Measurements from ENCODE around the gene FAM222A.
A peak's percentile ranks its signal among the peaks of the same experiment; 100 is the strongest.

FAM222A gene

DNA sequence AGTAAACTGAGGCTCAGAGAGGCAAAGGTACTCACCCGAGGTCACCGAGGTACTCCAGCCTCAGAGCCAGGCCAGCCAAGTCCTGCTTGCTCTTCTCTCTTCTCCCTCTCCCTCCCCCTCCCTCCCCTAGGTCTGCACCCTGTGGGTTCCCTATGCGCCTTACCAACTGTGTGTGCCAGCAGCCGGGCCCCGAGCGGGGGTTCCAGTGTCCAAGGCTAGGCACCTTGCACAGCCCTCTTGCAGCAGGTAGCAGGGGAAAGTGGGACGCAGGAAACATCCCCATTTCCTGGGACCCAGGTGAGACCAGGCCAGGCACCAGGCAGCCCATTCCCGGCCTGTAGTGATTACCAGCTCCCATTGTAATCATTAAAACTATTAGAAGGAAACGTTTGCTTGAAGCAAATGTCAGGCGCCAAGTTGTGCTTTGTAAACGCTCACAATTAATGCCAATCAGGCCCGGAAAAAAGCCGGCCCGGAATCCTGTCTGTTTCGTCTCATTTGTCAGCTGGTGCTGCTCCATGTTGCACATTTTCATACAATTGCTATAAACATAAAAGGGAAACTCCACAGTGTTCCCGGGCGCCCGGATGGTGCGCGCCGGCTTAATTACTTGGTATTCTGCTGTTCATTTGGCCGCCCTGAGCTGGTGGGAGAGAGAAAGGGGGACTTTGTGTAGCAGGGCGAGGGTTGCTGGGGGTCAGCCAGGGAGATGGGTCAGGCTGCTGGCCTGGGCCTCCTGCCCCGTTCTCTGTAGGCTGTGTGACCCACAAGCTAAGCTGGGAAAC, 11.9 kb downstream of the FAM222A start:
- H3K27ac ChIP-seq (ENCODE audit: insufficient read depth, low read depth, low read length, poor library complexity, severe bottlenecking): no peak overlapping the region
- H3K9me3 ChIP-seq (ENCODE audit: control insufficient read depth, low read length): no peaks in the 10 kb centered on the region
- 83 to 85% methylated on average over 24 of the region's 24 CpGs for WGBS, 2 experiments
- peaks cover 10% of the 10 kb centered on the region for H3K27me3 ChIP-seq (ENCODE audit: control insufficient read depth, insufficient read depth, low read length, poor library complexity, severe bottlenecking)
- peaks cover 41% of the 10 kb centered on the region for H3K4me1 ChIP-seq (ENCODE audit: control insufficient read depth, insufficient read depth, low read length)
- H3K4me3 ChIP-seq (ENCODE audit: insufficient read depth, low read depth, low read length): no peak overlapping the region
- H3K36me3 ChIP-seq (ENCODE audit: control insufficient read depth, insufficient read depth, low read length): no peaks in the 10 kb centered on the region

DNA sequence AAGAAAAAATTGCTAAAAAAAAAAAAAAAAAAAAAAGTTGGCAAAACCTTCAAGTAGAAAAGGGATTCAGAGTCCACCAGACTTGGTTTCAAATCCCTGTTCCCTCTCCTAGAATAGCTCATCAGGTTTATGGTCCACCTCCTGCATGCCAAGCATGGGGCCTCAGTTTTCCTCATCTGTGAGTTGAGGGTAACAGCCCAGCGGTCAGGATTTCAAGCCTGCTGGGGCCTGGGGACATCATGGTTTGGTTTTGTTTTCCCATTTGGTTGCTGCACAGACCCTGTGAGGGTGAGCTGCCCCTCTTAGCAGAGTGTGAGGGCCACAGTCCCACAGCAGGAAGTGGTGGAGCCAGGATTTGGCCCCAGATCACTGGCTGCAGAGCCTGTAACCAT, 12.5 kb downstream of the FAM222A start:
- H3K27me3 ChIP-seq (ENCODE audit: control insufficient read depth, insufficient read depth, low read length, poor library complexity, severe bottlenecking): peaks cover 9% of the 10 kb centered on the region
- WGBS, 2 experiments: 91 to 95% methylated on average over 1 of the region's 1 CpG
- no peak overlapping the region for H3K27ac ChIP-seq (ENCODE audit: insufficient read depth, low read depth, low read length, poor library complexity, severe bottlenecking)
- peaks cover 39% of the 10 kb centered on the region for H3K4me1 ChIP-seq (ENCODE audit: control insufficient read depth, insufficient read depth, low read length)
- H3K4me3 ChIP-seq (ENCODE audit: insufficient read depth, low read depth, low read length): no peak overlapping the region
- no peaks in the 10 kb centered on the region for H3K36me3 ChIP-seq (ENCODE audit: control insufficient read depth, insufficient read depth, low read length)
- H3K9me3 ChIP-seq (ENCODE audit: control insufficient read depth, low read length): no peaks in the 10 kb centered on the region

GRCh38 chr12:109726511-109727038, 12.9 kb downstream of the FAM222A start:
- H3K4me1 ChIP-seq (ENCODE audit: control insufficient read depth, insufficient read depth, low read length): peaks cover 39% of the 10 kb centered on the region

DNA sequence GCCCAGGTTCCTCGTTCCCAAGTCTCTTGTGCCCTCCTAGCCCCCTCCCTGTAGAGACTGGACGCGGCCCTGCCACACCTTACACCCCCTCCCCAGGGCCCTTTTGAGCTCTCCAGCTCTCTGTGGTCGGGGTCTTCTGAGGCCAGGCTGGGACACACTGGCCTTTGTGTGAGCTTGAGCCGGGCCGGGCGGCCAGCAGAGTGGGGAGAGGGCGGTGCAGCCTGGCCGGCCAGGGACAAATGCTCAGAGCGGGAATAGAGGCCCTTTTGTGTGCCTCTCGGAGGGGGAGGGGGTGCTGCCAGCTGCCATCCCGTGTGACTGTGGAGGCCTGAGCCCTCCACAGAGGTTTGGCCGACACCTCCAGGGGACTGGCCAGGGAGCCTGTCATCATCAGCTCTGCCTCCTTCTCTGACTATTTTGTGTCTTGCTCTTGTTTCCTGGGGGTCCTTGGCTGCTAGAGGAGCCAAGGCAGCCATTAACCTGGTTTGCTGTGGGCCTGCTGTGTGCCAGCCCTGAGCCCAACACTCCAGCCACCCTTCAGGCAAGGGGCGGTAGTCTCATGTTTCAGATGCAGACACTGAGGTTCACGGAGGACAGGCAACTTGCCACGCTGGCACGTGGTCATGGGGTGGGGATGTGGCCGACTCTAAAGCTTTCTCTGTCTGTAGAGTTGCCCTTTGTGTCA, 13.6 kb downstream of the FAM222A start:
- H3K27me3 ChIP-seq (ENCODE audit: control insufficient read depth, insufficient read depth, low read length, poor library complexity, severe bottlenecking): no peaks in the 10 kb centered on the region
- H3K9me3 ChIP-seq (ENCODE audit: control insufficient read depth, low read length): no peaks in the 10 kb centered on the region
- peak overlapping the region; percentile 68 for H3K27ac ChIP-seq (ENCODE audit: insufficient read depth, low read depth, low read length, poor library complexity, severe bottlenecking)
- 47% methylated on average over 18 of the region's 18 CpGs for WGBS, 2 experiments
- H3K36me3 ChIP-seq (ENCODE audit: control insufficient read depth, insufficient read depth, low read length): no peaks in the 10 kb centered on the region
- no peak overlapping the region for H3K4me3 ChIP-seq (ENCODE audit: insufficient read depth, low read depth, low read length)
- peaks cover 39% of the 10 kb centered on the region for H3K4me1 ChIP-seq (ENCODE audit: control insufficient read depth, insufficient read depth, low read length)

More at GRCh38 chr12:109726511-109727038, 12.9 kb downstream of the FAM222A start:
- Histone ChIP-seq H3K27me3 (ENCODE audit: control insufficient read depth, insufficient read depth, low read length, poor library complexity, severe bottlenecking) (peaks cover 5% of the 10 kb centered on the region), H3K27ac (ENCODE audit: insufficient read depth, low read depth, low read length, poor library complexity, severe bottlenecking) (peak overlapping the region; percentile 6), H3K9me3 (ENCODE audit: control insufficient read depth, low read length) (no peaks in the 10 kb centered on the region), H3K4me3 (ENCODE audit: insufficient read depth, low read depth, low read length) (no peak overlapping the region), H3K36me3 (ENCODE audit: control insufficient read depth, insufficient read depth, low read length) (no peaks in the 10 kb centered on the region)
- WGBS, 2 experiments: 85 to 87% methylated on average over 12 of the region's 12 CpGs

- H3K27ac ChIP-seq (ENCODE audit: insufficient read depth, low read depth, low read length, poor library complexity, severe bottlenecking): no peak overlapping the region
- no peaks in the 10 kb centered on the region for H3K27me3 ChIP-seq (ENCODE audit: control insufficient read depth, insufficient read depth, low read length, poor library complexity, severe bottlenecking)
- no peaks in the 10 kb centered on the region for H3K9me3 ChIP-seq (ENCODE audit: control insufficient read depth, low read length)
- H3K4me1 ChIP-seq (ENCODE audit: control insufficient read depth, insufficient read depth, low read length): peaks cover 34% of the 10 kb centered on the region
- no peaks in the 10 kb centered on the region for H3K36me3 ChIP-seq (ENCODE audit: control insufficient read depth, insufficient read depth, low read length)
- H3K4me3 ChIP-seq (ENCODE audit: insufficient read depth, low read depth, low read length): no peak overlapping the region
- 91% methylated on average over 14 of the region's 14 CpGs for WGBS, 2 experiments
Measured at GRCh38 chr12:109727746-109728726, 14.4 kb downstream of the FAM222A start.

GRCh38 chr12:109728921-109729320, 15.3 kb downstream of the FAM222A start:
- H3K27me3 ChIP-seq (ENCODE audit: control insufficient read depth, insufficient read depth, low read length, poor library complexity, severe bottlenecking): no peaks in the 10 kb centered on the region
- WGBS, 2 experiments: 90 to 94% methylated on average over 1 of the region's 1 CpG
- no peaks in the 10 kb centered on the region for H3K36me3 ChIP-seq (ENCODE audit: control insufficient read depth, insufficient read depth, low read length)
- H3K4me3 ChIP-seq (ENCODE audit: insufficient read depth, low read depth, low read length): no peak overlapping the region
- peaks cover 34% of the 10 kb centered on the region for H3K4me1 ChIP-seq (ENCODE audit: control insufficient read depth, insufficient read depth, low read length)
- H3K9me3 ChIP-seq (ENCODE audit: control insufficient read depth, low read length): no peaks in the 10 kb centered on the region
- H3K27ac ChIP-seq (ENCODE audit: insufficient read depth, low read depth, low read length, poor library complexity, severe bottlenecking): no peak overlapping the region

- no peaks in the 10 kb centered on the region for H3K36me3 ChIP-seq (ENCODE audit: control insufficient read depth, insufficient read depth, low read length)
- WGBS, 2 experiments: 92 to 93% methylated on average over 18 of the region's 18 CpGs
- no peaks in the 10 kb centered on the region for H3K27me3 ChIP-seq (ENCODE audit: control insufficient read depth, insufficient read depth, low read length, poor library complexity, severe bottlenecking)
- H3K4me3 ChIP-seq (ENCODE audit: insufficient read depth, low read depth, low read length): no peak overlapping the region
- peaks cover 34% of the 10 kb centered on the region for H3K4me1 ChIP-seq (ENCODE audit: control insufficient read depth, insufficient read depth, low read length)
- H3K9me3 ChIP-seq (ENCODE audit: control insufficient read depth, low read length): no peaks in the 10 kb centered on the region
- H3K27ac ChIP-seq (ENCODE audit: insufficient read depth, low read depth, low read length, poor library complexity, severe bottlenecking): no peak overlapping the region
Measured at GRCh38 chr12:109729371-109729781, 15.8 kb downstream of the FAM222A start.

GRCh38 chr12:109729801-109730200, 16.2 kb downstream of the FAM222A start:
- WGBS, 2 experiments: 94% methylated on average over 9 of the region's 9 CpGs
- H3K4me1 ChIP-seq (ENCODE audit: control insufficient read depth, insufficient read depth, low read length): peaks cover 38% of the 10 kb centered on the region
- H3K27ac ChIP-seq (ENCODE audit: insufficient read depth, low read depth, low read length, poor library complexity, severe bottlenecking): no peak overlapping the region

DNA sequence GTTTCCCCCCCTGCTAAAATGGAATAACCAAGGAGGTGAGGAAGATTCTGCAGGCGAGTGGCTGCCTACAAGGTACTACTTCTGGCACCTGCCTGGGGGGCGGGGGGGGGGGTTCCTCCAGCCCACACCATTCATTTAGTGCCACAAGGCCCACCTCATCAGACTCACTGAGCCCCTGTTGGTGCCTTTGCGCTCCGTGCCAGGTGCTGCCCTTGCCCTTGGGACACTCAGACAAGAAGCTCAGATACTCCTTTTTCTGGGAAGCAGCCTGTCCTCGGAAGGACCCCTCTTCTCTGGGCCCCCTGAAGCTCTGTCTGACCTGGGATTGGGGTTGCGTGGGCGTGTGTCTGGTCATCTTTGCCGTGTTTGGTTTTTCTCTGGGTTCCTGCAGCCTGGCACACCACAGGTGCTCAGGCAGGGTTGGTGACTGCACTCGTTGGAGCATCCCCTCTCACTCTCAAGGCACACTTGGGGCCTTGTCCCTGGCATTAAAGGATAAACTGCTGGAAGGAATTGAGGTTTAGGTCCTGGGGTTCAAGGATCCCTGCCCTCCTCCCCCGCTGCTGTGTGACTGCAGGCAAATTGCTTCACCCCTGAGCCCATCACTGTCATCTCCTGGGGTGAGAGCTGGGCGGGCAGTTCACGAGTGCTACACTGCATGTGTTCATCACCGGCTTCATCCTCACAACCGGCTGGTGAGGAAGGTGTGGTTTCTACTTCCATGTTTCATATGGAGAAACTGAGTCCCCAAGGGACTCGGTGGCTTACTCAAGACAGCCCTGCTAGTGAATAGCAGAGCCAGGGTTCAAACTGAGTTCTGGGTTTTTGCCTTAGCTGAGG, 16.9 kb downstream of the FAM222A start:
- peaks cover 36% of the 10 kb centered on the region for H3K4me1 ChIP-seq (ENCODE audit: control insufficient read depth, insufficient read depth, low read length)
- no peaks in the 10 kb centered on the region for H3K36me3 ChIP-seq (ENCODE audit: control insufficient read depth, insufficient read depth, low read length)
- no peaks in the 10 kb centered on the region for H3K9me3 ChIP-seq (ENCODE audit: control insufficient read depth, low read length)
- H3K4me3 ChIP-seq (ENCODE audit: insufficient read depth, low read depth, low read length): no peak overlapping the region
- H3K27me3 ChIP-seq (ENCODE audit: control insufficient read depth, insufficient read depth, low read length, poor library complexity, severe bottlenecking): no peaks in the 10 kb centered on the region
- 87 to 92% methylated on average over 15 of the region's 15 CpGs for WGBS, 2 experiments
- no peak overlapping the region for H3K27ac ChIP-seq (ENCODE audit: insufficient read depth, low read depth, low read length, poor library complexity, severe bottlenecking)

More at GRCh38 chr12:109729801-109730200, 16.2 kb downstream of the FAM222A start:
- Histone ChIP-seq H3K9me3 (ENCODE audit: control insufficient read depth, low read length) (no peaks in the 10 kb centered on the region), H3K36me3 (ENCODE audit: control insufficient read depth, insufficient read depth, low read length) (no peaks in the 10 kb centered on the region), H3K27me3 (ENCODE audit: control insufficient read depth, insufficient read depth, low read length, poor library complexity, severe bottlenecking) (no peaks in the 10 kb centered on the region), H3K4me3 (ENCODE audit: insufficient read depth, low read depth, low read length) (no peak overlapping the region)
